ENCODE data around the gene RAB5B.

DNA sequence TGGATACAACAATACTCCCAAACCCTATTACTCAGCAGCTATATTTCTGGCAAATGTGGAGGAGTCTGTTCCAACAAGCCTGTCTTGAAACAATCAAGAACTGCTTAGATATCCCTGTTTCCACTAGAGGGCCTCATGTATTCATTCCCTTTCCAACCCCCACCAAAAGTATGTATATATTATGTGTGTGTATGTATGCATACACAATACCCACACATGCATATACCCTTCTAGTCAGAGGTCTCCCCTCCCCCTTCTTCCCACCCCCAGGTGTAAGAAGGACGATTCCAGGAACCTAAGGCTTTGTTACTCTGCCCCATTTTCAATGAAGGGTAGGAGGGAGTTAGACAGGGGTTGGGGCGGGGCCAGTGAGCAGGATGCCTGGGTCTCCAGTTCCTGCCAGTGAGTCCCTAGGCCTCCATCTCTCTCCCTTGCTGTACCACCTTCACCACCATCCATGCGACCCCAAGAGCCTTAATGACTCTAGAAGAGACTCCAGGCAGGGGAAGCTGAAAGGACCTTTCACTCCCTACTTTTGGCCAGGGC lies 43.0 kb upstream of the RAB5B start, which contains the start of gene DGKA:
- no peak for TF ChIP-seq POLR2A (IDR thresholded peaks at IDR 0.05; ENCODE audit: low read length)
- no peak for TF ChIP-seq GATA1 (IDR thresholded peaks at IDR 0.05; ENCODE audit: low read depth, low read length)

Data from erythroblast (primary cell).